Measurements from ENCODE around the gene GP5.

The GP5 gene

DNA sequence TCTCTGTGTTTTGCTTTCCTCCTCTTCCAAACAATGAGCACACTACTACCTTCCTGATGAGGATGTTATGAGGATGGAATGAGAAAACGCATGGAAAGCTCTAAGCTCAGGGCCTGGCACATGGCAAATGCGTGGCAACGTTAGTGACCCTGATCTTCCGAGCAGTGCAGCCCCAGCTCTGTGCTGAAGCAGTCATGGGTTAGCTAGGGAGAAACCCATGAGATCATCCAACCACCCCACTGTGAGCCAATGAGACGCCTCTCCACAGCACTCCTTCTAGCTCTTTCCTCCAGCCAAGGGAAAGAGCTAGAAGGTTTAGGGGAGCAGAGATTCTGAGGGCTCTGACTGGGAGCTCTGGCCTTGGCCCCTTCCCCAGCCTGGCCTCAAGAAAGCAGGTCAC, 52.4 kb downstream of the GP5 start:
- DNase-seq = no peak

DNA sequence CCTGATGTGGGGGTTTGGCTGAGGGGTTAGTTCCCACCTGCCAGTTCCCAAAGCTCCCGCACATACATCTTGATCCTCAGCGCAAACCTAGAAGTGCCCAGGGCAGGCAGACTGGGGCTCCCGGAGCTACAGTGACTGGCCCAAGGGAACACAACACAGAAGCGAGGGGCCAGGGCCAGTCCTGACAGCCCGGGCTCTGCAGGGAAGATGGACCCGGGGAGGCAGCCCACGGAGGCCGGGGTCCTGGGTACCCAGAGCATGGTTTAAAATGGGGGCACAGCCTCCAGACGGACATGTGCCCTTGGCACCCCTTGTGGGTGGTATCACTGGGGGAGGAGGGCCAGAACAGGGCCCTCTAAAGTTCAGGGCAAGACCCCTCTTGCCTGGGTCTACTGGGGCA, 53.0 kb downstream of the GP5 start:
- DNase-seq = no peak
